GM18507 (cell line): Measurements from ENCODE around the gene PAK4.
"Not testable (repeated sequence)": the region's sequence is repeated elsewhere in the genome, so short reads cannot be mapped to it uniquely, and the experiment has no call there.

Source experiments
- DNase-seq: peaks from one replicate; pipeline ENCODE4 v3.0.0; 2011; ENCODE audit warnings: low read depth; ENCODE audit not compliant: insufficient read length; ENCODE audit errors: extremely low spot score
- FAIRE-seq: peaks from 2 replicates; lab custom pipeline; 2011; peaks lifted over from hg19 to GRCh38; lab: Jason Lieb, UNC

PAK4 gene

GRCh38 chr19:39194832-39195542 is 69.4 kb downstream of the PAK4 start:
- no peak for DNase-seq
- FAIRE-seq, result no peak

GRCh38 chr19:39195755-39196154 is 70.2 kb downstream of the PAK4 start:
- DNase-seq (no peak), FAIRE-seq (no peak)

- FAIRE-seq (no peak), DNase-seq (no peak)
Measured at GRCh38 chr19:39196320-39196719, 70.7 kb downstream of the PAK4 start.

GRCh38 chr19:39196860-39197562 is 71.4 kb downstream of the PAK4 start, which contains the start of gene NCCRP1:
NCCRP1 (plus strand) TSS chr19:39196964; CDS start chr19:39196983, 19 bp downstream.
- FAIRE-seq (no peak), DNase-seq (no peak)

- FAIRE-seq (no peak), DNase-seq (no peak)
Measured at GRCh38 chr19:39197808-39198207, 72.2 kb downstream of the PAK4 start.

- DNase-seq (no peak), FAIRE-seq (no peak)
Measured at GRCh38 chr19:39199025-39199424, 73.4 kb downstream of the PAK4 start.

GRCh38 chr19:39200066-39200802 is 74.6 kb downstream of the PAK4 start:
- DNase-seq (no peak), FAIRE-seq (no peak)

- FAIRE-seq (no peak), DNase-seq (no peak)
Measured at GRCh38 chr19:39200803-39201115, 75.2 kb downstream of the PAK4 start.

GRCh38 chr19:39202998-39203355 is 77.4 kb downstream of the PAK4 start:
- DNase-seq (no peak), FAIRE-seq (no peak)

GRCh38 chr19:39203372-39204341 is 78.1 kb downstream of the PAK4 start, which contains the start of gene SYCN:
SYCN (minus strand) TSS chr19:39204263; CDS start chr19:39204254, 9 bp downstream.
- no peak for FAIRE-seq
- DNase-seq, result no peak

- no peak for DNase-seq
- no peak for FAIRE-seq
Measured at GRCh38 chr19:39205449-39205764, 79.8 kb downstream of the PAK4 start.

GRCh38 chr19:39206122-39206521 is 80.5 kb downstream of the PAK4 start:
- no peak for FAIRE-seq
- DNase-seq, result no peak

GRCh38 chr19:39207293-39207836 is 81.8 kb downstream of the PAK4 start:
- DNase-seq (no peak), FAIRE-seq (no peak)

GRCh38 chr19:39208175-39208795 is 82.7 kb downstream of the PAK4 start:
- DNase-seq, result no peak

GRCh38 chr19:39209196-39209595 is 83.6 kb downstream of the PAK4 start:
- DNase-seq (no peak), FAIRE-seq (no peak)

More at GRCh38 chr19:39208175-39208795, 82.7 kb downstream of the PAK4 start:
- FAIRE-seq, result no peak

GRCh38 chr19:39211731-39212374 is 86.3 kb downstream of the PAK4 start:
- no peak for DNase-seq
- no peak for FAIRE-seq

GRCh38 chr19:39212375-39212742 is 86.8 kb downstream of the PAK4 start:
- FAIRE-seq, result no peak
- DNase-seq, result no peak

GRCh38 chr19:39215323-39215722 is 89.7 kb downstream of the PAK4 start:
- not testable (repeated sequence) for FAIRE-seq, DNase-seq
